ENCODE data around the gene ENO2.
A peak's percentile ranks its signal among the peaks of the same experiment; 100 is the strongest.

The ENO2 gene

DNA sequence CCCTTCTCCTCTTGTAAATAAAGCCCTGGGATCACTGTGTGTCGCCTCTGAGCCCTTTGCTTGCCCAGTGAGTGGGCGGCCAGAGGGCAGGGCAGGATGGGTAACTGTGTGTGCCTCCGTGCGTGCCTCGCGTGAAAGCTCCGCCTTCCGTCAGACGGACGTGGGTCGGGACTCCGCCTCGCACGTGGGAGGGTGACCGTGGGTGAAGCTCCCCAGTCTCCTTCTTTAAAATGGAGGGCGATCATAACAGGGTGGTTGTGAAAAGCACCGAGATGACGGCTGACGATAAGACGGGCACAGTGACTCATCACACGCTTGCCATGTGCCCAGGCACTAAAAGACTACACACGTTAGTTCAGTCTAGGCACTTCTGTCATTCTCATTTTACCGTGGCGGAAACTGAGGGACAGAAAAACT, 46.9 kb downstream of the ENO2 start:
- no peak for DNase-seq (ENCODE audit: low read depth, low spot score)
- TF ChIP-seq, protein P1, sequence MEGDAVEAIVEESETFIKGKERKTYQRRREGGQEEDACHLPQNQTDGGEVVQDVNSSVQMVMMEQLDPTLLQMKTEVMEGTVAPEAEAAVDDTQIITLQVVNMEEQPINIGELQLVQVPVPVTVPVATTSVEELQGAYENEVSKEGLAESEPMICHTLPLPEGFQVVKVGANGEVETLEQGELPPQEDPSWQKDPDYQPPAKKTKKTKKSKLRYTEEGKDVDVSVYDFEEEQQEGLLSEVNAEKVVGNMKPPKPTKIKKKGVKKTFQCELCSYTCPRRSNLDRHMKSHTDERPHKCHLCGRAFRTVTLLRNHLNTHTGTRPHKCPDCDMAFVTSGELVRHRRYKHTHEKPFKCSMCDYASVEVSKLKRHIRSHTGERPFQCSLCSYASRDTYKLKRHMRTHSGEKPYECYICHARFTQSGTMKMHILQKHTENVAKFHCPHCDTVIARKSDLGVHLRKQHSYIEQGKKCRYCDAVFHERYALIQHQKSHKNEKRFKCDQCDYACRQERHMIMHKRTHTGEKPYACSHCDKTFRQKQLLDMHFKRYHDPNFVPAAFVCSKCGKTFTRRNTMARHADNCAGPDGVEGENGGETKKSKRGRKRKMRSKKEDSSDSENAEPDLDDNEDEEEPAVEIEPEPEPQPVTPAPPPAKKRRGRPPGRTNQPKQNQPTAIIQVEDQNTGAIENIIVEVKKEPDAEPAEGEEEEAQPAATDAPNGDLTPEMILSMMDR (IDR thresholded peaks at IDR 0.05; ENCODE audit: insufficient read depth, low read length, missing control alignments), result no peak
- POLR2A ChIA-PET, result no interaction called here
- CTCF ChIA-PET, result interaction anchor here (1.0 to 13.5 kb wide), 8 partner anchors 14 to 148 kb away, joined by 3 to 226 read pairs (median 20); partner anchors contain the start of genes ATN1, C12orf57, PTPN6 and RNU7-1
- no peak overlapping the region for H3K4me3 ChIP-seq (ENCODE audit: low read depth, low read length)

DNA sequence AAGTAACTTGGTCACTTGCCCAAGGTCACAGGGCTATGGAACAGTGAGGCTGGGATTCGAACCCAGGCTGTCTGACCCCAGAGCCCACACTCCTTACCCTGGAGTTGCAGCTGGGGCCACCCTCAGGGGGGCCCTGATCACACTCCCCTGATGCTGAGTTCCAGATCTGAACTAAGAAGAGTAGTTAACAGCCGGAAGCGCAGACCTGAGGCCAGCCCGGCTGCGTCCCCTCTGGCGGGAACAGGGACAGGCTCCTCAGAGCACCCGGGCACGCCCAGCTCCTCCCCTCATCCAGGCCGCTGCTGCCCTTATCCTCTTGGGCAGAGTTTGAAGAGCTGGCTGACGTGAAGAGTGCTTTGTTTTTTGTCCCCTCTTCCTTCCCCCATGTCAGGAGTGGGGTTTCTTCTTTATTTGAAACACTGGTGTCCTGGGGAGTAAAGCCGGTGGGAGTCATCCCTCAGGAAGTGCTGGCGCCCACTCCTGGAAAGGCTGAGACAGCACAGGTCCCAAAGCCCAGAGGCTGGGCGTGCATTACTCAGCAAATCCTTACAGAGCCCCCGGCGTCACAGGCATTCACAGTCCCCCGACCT, 47.4 kb downstream of the ENO2 start:
- TF ChIP-seq, protein P1 (IDR thresholded peaks at IDR 0.05; ENCODE audit: insufficient read depth, low read length, missing control alignments), result peak; percentile 72
- ChIA-PET CTCF (interaction anchor here (1.0 to 13.5 kb wide), 10 partner anchors 14 to 150 kb away, joined by 3 to 226 read pairs (median 18); partner anchors contain the start of genes ATN1, C12orf57, PTPN6 and RNU7-1), POLR2A (no interaction called here)
- peak overlapping the region; percentile 10 for H3K4me3 ChIP-seq (ENCODE audit: low read depth, low read length)
- DNase-seq (ENCODE audit: low read depth, low spot score), result no peak

DNA sequence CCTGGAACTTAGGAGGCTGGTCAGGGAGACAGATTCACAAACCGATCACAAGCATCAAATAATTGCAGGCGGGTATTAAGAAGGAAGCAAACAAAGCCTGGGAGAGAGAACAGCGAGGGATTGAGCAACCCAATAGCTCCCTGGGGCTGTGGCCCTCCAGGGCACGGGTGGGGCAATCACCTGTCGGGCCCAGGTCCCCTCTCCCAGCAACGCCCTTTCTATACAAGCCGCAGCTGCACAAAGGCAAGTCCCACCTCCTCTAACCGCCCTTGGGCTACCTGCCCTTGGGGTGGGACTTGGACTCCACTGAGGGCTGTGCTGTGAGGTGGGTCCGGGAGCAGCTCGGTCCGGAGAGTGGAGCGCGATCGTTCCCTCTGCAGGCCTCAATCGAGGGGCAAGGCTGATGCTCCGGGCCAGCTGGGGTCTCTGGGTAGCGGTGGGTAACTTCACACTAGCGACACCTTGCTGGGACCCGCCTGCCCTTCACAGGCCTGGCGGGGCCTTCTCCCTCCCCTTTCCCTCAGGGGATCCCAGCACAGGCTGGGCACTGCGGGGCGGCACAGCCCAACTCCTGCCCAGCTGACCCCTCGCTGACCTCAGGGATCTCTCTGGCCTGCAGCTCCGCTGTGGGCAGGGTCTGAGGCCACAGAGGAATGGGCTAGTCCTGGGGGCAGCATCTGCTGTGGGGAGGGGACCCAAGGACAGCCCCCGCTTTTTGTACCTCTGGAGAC, 48.1 kb downstream of the ENO2 start:
- no peak overlapping the region for H3K4me3 ChIP-seq (ENCODE audit: low read depth, low read length)
- ChIA-PET POLR2A (no interaction called here), CTCF (interaction anchor here (1.0 to 13.5 kb wide), 12 partner anchors 8 to 150 kb away, joined by 3 to 226 read pairs (median 11); partner anchors contain the start of genes ATN1, C12orf57, PTPN6 and RNU7-1)
- no peak for DNase-seq (ENCODE audit: low read depth, low spot score)
- TF ChIP-seq, protein P1 (IDR thresholded peaks at IDR 0.05; ENCODE audit: insufficient read depth, low read length, missing control alignments), result no peak

DNA sequence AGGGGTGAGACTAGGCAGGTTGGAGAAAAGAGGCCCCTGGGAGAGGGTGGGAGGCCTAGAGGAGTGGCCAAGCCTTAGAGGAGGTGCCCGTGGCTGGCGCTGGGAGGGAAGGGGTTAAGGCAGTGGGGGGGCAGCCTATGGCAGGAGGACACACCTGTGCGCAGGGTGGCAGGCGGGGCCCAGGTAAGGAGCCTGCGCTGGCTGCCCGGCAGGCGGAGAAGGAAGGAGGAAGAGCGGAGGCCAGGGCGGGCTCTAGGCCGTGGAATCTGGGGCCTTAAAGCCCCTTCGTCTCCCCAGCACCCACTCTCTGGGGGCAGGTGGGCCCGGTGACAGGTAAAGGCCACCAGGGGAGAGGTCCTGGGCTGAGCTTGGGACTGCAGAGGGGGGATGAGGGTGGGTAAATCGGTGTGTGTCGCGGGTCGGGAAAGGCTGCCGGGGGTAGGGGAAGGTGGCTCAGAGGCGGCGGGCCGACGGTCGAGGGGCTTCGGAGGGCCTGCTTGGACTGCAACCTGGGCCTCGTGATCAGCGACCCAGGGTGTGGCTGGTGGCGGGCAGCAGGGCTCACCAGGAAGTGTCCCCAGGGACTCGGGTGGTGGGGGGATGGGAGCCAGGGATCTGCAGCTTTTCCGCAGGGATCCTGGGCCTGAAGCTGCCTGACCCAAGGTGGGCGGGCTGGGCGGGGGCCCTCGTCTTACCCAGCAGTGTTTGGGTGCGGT, 48.8 kb downstream of the ENO2 start:
- TF ChIP-seq, protein P1 (IDR thresholded peaks at IDR 0.05; ENCODE audit: insufficient read depth, low read length, missing control alignments), result no peak
- CTCF ChIA-PET, result interaction anchor here (0.6 to 13.5 kb wide), 17 partner anchors 8 to 182 kb away, joined by 3 to 226 read pairs (median 8); partner anchors contain the start of genes ATN1, C12orf57, C1RL and PTPN6
- DNase-seq (ENCODE audit: low read depth, low spot score), result no peak
- POLR2A ChIA-PET, result interaction anchor here (1.1 kb wide), 1 partner anchor 19 kb away, joined by 6 read pairs; the partner anchor contains the start of genes C12orf57 and RNU7-1
- no peak overlapping the region for H3K4me3 ChIP-seq (ENCODE audit: low read depth, low read length)

DNA sequence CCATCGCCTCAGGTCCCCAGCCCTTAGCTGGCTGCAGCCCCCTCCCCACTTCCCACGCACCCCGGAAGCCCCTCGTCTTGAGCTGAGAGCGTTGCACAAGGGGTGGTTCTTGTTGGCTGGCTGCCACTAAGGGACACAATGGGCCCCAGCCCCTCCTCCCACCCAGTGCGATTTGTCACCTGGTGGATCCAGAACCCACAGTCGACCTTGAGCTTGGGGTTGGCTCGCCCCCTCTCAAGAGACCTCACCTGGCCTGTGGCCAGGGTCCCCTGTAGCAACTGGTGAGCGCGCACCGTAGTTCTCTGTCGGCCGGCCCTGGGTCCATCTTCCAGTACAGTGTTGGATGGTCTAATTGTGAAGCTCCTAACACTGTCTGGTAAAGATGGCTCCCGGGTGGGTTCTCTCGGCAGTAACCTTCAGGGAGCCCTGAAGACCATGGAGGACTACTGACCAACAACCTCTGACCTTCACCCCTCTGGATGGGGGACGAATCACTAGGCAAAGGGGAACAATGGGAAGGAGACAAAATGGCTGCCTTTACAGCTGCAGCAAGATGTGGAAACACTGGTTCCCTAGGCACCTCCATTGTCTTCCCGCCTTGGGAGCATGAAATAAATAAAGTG, 49.5 kb downstream of the ENO2 start:
- CTCF ChIA-PET, result interaction anchor here (0.6 to 13.5 kb wide), 28 partner anchors 9 to 181 kb away, joined by 3 to 226 read pairs (median 6); partner anchors contain the start of genes ATN1, C12orf57, C1RL and LPCAT3
- POLR2A ChIA-PET, result interaction anchor here (0.9 to 1.1 kb wide), 2 partner anchors 20 to 91 kb away, joined by 3 to 6 read pairs; partner anchors contain the start of genes C12orf57, RNU7-1 and SPSB2
- no peak overlapping the region for H3K4me3 ChIP-seq (ENCODE audit: low read depth, low read length)
- TF ChIP-seq, protein P1 (IDR thresholded peaks at IDR 0.05; ENCODE audit: insufficient read depth, low read length, missing control alignments), result no peak
- DNase-seq (ENCODE audit: low read depth, low spot score), result no peak

All from AG04449 (cell line).